Uterus (tissue), 4 donors: ENCODE measurements around the gene GCK. TPM values are rescaled to one million over a fixed set of nuclear protein-coding genes. Genes with fewer than 3 reads are reported as not detected.

Experiments used
- DNase-seq, 2 donors: peaks; one replicate each; pipeline ENCODE4 v3.0.0-alpha.2; 2019 to 2020
- H3K27ac ChIP-seq, 2 donors: fragments of 200-600 bp; sonication (generic); 1 replicate in 1 of 2; 2 replicates in 1 of 2; pipeline ENCODE4 v1.5.1; 2016 to 2018
- H3K27me3 ChIP-seq, 2 donors: fragments of 200-600 bp; sonication (generic); one replicate each; pipeline ENCODE4 v1.5.1; 2018 to 2019; ENCODE audit warnings: control low read depth in 1 of 2
- H3K36me3 ChIP-seq, 2 donors: fragments of 200-600 bp; sonication (generic); one replicate each; pipeline ENCODE4 v1.5.1; 2019; ENCODE audit warnings: control low read depth in 1 of 2
- H3K4me1 ChIP-seq, 2 donors: fragments of 200-600 bp; sonication (generic); one replicate each; pipeline ENCODE4 v1.5.1; 2018 to 2019; ENCODE audit warnings: control low read depth in 1 of 2
- H3K4me3 ChIP-seq, 2 donors: fragments of 200-600 bp; sonication (generic); 1 replicate in 1 of 2; 2 replicates in 1 of 2; pipeline ENCODE4 v1.5.1; 2018 to 2019; ENCODE audit warnings: mild to moderate bottlenecking in 1 of 2
- H3K9me3 ChIP-seq, 2 donors: fragments of 200-600 bp; sonication (generic); one replicate each; pipeline ENCODE4 v1.5.1; 2019; ENCODE audit warnings: control low read depth in 1 of 2
- POLR2A ChIP-seq, 2 donors: fragments of 450-650 bp; IDR thresholded peaks; one replicate each; pipeline ENCODE4 v1.6.1; 2016; ENCODE audit warnings: antibody characterized with exemption in 2 of 2, mild to moderate bottlenecking in 1 of 2, moderate library complexity in 1 of 2
- intact Hi-C: fragments of 100-400 bp; cut with DNase I; formaldehyde crosslinking; loops from one replicate; pipeline ENCODE4 v1.15.1; 2023; ENCODE audit warnings: low total_unique reads
- total RNA-seq, 4 donors: library from RNA; depleted of rRNA in 3 of 4; stranded (reverse); fragments of >200 nt in 3 of 4; gene quantifications; one replicate each; pipeline versions ENCODE4 v1.1.0 to v1.2.4, GENCODE V29; 2014 to 2023
- TF ChIP-seq, protein P1 (sequence below), 4 experiments: fragments of 200-600 bp in 2 of 4; fragments of 450-650 bp in 2 of 4; sonication (generic) in 2 of 4; IDR thresholded peaks; one replicate each; pipeline ENCODE4 v1.5.1; 2016 to 2019; ENCODE audit warnings: antibody characterized with exemption in 4 of 4, mild to moderate bottlenecking in 2 of 4, moderate library complexity in 1 of 4
- donor health status: DM: yes; HTN: yes; CAD: no.

The GCK gene
- total RNA-seq, 4 donors from 2014 or later: 0.29 to 2.6 (median 1.8) TPM; not detected in 1

DNA sequence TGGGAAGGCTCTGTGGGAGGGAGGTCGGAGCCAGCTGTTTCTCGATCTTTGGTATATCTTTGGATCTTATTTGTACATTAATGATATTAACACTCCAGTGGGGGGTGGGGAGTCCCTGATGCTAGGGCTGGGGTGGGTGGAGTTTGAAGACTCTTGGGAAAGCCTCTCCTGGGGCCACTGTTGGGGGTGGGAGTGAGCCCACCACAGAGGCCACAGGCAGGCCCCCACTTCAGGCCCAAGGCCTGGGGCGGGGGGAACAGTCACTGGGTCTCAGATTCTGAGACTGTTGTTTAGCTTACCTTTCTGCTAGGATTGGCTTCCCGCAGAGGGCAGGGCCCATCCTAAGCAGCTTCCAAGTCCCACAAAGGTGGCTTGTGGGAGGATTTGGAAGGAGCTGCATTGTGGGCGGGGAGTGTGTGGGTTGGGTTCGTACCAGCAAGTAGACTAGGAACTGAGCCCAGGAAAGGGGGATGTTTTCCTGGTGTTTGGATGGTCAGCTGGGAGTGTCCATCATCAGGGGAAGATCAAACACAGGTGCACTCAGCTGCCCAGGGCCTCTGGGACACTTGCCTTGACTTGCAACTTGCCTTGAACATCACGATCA lies 23.4 kb upstream of the GCK start:
- Histone ChIP-seq H3K36me3 (no peaks in the 10 kb centered on the region), H3K4me3 (no peak overlapping the region), H3K27me3 (no peaks in the 10 kb centered on the region), H3K27ac (no peak overlapping the region), H3K4me1 (no peaks in the 10 kb centered on the region), H3K9me3 (no peaks in the 10 kb centered on the region)
- no peak for TF ChIP-seq POLR2A (IDR thresholded peaks at IDR 0.05)
- TF ChIP-seq, protein P1, sequence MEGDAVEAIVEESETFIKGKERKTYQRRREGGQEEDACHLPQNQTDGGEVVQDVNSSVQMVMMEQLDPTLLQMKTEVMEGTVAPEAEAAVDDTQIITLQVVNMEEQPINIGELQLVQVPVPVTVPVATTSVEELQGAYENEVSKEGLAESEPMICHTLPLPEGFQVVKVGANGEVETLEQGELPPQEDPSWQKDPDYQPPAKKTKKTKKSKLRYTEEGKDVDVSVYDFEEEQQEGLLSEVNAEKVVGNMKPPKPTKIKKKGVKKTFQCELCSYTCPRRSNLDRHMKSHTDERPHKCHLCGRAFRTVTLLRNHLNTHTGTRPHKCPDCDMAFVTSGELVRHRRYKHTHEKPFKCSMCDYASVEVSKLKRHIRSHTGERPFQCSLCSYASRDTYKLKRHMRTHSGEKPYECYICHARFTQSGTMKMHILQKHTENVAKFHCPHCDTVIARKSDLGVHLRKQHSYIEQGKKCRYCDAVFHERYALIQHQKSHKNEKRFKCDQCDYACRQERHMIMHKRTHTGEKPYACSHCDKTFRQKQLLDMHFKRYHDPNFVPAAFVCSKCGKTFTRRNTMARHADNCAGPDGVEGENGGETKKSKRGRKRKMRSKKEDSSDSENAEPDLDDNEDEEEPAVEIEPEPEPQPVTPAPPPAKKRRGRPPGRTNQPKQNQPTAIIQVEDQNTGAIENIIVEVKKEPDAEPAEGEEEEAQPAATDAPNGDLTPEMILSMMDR (IDR thresholded peaks at IDR 0.05): no peak
- intact Hi-C loops: no loop called here
- DNase-seq: no peak

GRCh38 chr7:44212018-44212417 lies 22.8 kb upstream of the GCK start:
- intact Hi-C loops: no loop called here
- DNase-seq: no peak

DNA sequence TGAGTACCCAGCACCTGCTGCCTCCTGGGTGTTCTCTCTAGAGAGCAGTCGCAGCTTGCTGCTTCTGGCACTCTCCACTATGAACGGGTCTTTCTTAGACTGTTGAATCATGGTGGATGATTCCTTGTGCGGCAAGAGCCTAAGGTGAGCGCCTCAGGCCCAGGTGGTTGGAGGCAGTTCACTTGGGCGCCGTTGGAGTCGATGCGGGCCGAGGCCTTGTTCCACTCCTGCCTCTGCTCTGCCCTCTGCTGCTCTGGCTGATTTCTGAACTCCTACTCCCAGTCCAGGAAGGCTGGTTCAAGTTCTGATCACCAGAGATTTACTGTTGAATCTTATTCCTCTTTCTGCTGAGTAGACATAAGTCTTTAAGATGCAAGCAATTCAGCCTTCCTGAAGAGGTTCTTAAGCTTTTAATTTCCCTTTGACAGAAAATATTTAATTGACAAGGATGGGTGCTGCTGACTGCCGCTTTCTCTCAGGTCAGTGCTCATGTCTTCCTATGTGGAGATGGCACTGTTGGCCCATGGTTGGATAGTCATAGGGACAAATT lies 22.0 kb upstream of the GCK start:
- intact Hi-C loops: no loop called here
- no peaks in the 10 kb centered on the region for H3K27me3 ChIP-seq
- no peaks in the 10 kb centered on the region for H3K9me3 ChIP-seq
- no peaks in the 10 kb centered on the region for H3K36me3 ChIP-seq
- H3K4me3 ChIP-seq: no peak overlapping the region
- no peak for DNase-seq
- TF ChIP-seq, protein P1 (IDR thresholded peaks at IDR 0.05): no peak
- no peak for TF ChIP-seq POLR2A (IDR thresholded peaks at IDR 0.05)
- H3K4me1 ChIP-seq: no peaks in the 10 kb centered on the region
- no peak overlapping the region for H3K27ac ChIP-seq

More at GRCh38 chr7:44212018-44212417, 22.8 kb upstream of the GCK start:
- Histone ChIP-seq H3K36me3 (no peaks in the 10 kb centered on the region), H3K27ac (no peak overlapping the region), H3K9me3 (no peaks in the 10 kb centered on the region), H3K4me1 (no peaks in the 10 kb centered on the region), H3K27me3 (no peaks in the 10 kb centered on the region), H3K4me3 (no peak overlapping the region)
- no peak for TF ChIP-seq POLR2A (IDR thresholded peaks at IDR 0.05)
- TF ChIP-seq, protein P1 (IDR thresholded peaks at IDR 0.05): no peak

GRCh38 chr7:44210107-44210506 lies 20.9 kb upstream of the GCK start:
- H3K36me3 ChIP-seq: no peaks in the 10 kb centered on the region
- intact Hi-C loops: no loop called here
- H3K9me3 ChIP-seq: no peaks in the 10 kb centered on the region
- H3K27ac ChIP-seq: no peak overlapping the region
- TF ChIP-seq, protein P1 (IDR thresholded peaks at IDR 0.05): no peak
- no peak for DNase-seq
- H3K4me3 ChIP-seq: no peak overlapping the region
- no peaks in the 10 kb centered on the region for H3K27me3 ChIP-seq
- no peaks in the 10 kb centered on the region for H3K4me1 ChIP-seq

DNA sequence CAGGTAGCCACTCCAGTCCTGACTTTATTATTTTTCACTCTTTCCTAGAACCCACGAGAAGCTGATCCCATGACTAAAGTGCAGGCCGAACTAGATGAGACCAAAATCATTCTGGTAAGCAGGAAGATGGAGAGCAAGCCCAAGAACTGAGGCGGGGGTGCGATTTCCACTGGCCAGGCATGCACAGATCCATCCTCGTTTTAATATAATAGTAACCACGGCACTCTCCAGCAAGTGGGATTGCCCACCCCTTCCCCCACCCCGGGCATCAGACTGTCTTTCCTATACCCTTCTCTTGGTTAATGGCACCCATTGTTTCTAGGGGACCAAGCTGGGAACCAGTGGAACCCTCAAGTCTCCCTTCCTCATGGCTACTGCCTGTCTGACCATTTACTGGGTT lies 18.8 kb upstream of the GCK start:
- intact Hi-C loops: no loop called here

More for the DNA sequence above, 18.8 kb upstream of the GCK start:
- no peak overlapping the region for H3K27ac ChIP-seq
- H3K9me3 ChIP-seq: no peaks in the 10 kb centered on the region
- H3K27me3 ChIP-seq: no peaks in the 10 kb centered on the region
- TF ChIP-seq POLR2A (IDR thresholded peaks at IDR 0.05): no peak
- TF ChIP-seq, protein P1 (IDR thresholded peaks at IDR 0.05): no peak
- H3K36me3 ChIP-seq: no peaks in the 10 kb centered on the region
- DNase-seq: no peak
- H3K4me1 ChIP-seq: no peaks in the 10 kb centered on the region
- no peak overlapping the region for H3K4me3 ChIP-seq
